PC-3 (cell line): ENCODE results near the gene LTA. TPM values are rescaled to one million over a fixed set of nuclear protein-coding genes. Genes with fewer than 3 reads are reported as not detected.

Experiments
- ATAC-seq: fragments of 200-7000 bp; cut with Tn5 transposase; 2 replicates; pipeline ENCODE4 v1.9.1; 2020; ENCODE audit warnings: mild to moderate bottlenecking, moderate library complexity
- BruUV-seq: library from RNA; stranded (reverse); fragments of 400-500 nt; replicated peaks from 2 replicates; lab custom pipeline; 2021; lab: Mats Ljungman, UMichigan
- CTCF ChIA-PET: fragments of 300-600 bp; sonication (Branson Sonifier 250); formaldehyde crosslinking; loops from one replicate; lab custom pipeline; 2022; ENCODE audit warnings: antibody characterized with exemption; lab: Charles Lee
- POLR2A ChIA-PET: fragments of 300-600 bp; sonication (Branson Sonifier 250); formaldehyde crosslinking; loops from one replicate; lab custom pipeline; 2022; ENCODE audit warnings: antibody characterized with exemption; ENCODE audit not compliant: unreplicated experiment; lab: Charles Lee
- DNase-seq: peaks from one replicate; pipeline ENCODE4 v3.0.0-alpha.2; 2015
- H2AFZ ChIP-seq: fragments of 300-600 bp; sonication (generic); 2 replicates; pipeline ENCODE4 v1.6.0; 2016; ENCODE audit warnings: antibody characterized with exemption, low read length
- H3F3A ChIP-seq: fragments of 300-600 bp; sonication (generic); one replicate; pipeline ENCODE4 v1.6.0; 2017; ENCODE audit warnings: antibody characterized with exemption, low read length, control low read depth, mild to moderate bottlenecking; ENCODE audit not compliant: unreplicated experiment
- H3K27ac ChIP-seq: fragments of 300-600 bp; sonication (generic); 2 replicates; pipeline ENCODE4 v1.5.1; 2016; ENCODE audit warnings: mild to moderate bottlenecking, low read length
- H3K27me3 ChIP-seq: fragments of 300-600 bp; sonication (generic); 2 replicates; pipeline ENCODE4 v1.6.1; 2016; ENCODE audit warnings: low read length, mixed read lengths
- H3K36me3 ChIP-seq: fragments of 300-600 bp; sonication (generic); 2 replicates; pipeline ENCODE4 v1.6.1; 2016; ENCODE audit warnings: low read depth, mixed run types, low read length, mixed read lengths
- H3K4me1 ChIP-seq: fragments of 300-600 bp; sonication (generic); 2 replicates; pipeline ENCODE4 v1.5.1; 2016; ENCODE audit warnings: low read length; ENCODE audit not compliant: insufficient read depth
- H3K4me2 ChIP-seq: fragments of 300-600 bp; sonication (generic); 2 replicates; pipeline ENCODE4 v1.6.0; 2016; ENCODE audit warnings: low read length
- H3K4me3 ChIP-seq: fragments of 300-600 bp; sonication (generic); 2 replicates; pipeline ENCODE4 v1.5.1; 2016; ENCODE audit warnings: mild to moderate bottlenecking, low read length, mixed read lengths
- H3K79me2 ChIP-seq: fragments of 300-600 bp; sonication (generic); 2 replicates; pipeline ENCODE4 v1.6.1; 2017; ENCODE audit warnings: low read length, mixed read lengths
- H3K9ac ChIP-seq: fragments of 300-600 bp; sonication (generic); 2 replicates; pipeline ENCODE4 v1.6.0; 2016; ENCODE audit warnings: mild to moderate bottlenecking, low read length
- H3K9me2 ChIP-seq: fragments of 300-600 bp; sonication (generic); replicated peaks from 2 replicates; pipeline ENCODE4 v1.6.1; 2016; ENCODE audit warnings: mixed run types, low read length, mixed read lengths
- H3K9me3 ChIP-seq: fragments of 300-600 bp; sonication (generic); 2 replicates; pipeline ENCODE4 v1.6.1; 2016; ENCODE audit warnings: low read length, mixed read lengths
- H4K20me1 ChIP-seq: fragments of 300-600 bp; sonication (generic); 2 replicates; pipeline ENCODE4 v1.6.1; 2016; ENCODE audit warnings: low read length, mixed read lengths
- CTCF ChIP-seq: fragments of 300-600 bp; sonication (generic); conservative IDR thresholded peaks from 2 replicates; pipeline ENCODE4 v1.5.1; 2017; ENCODE audit warnings: antibody characterized with exemption, low read depth, mild to moderate bottlenecking, low read length
- EZH2 ChIP-seq: fragments of 300-600 bp; sonication (generic); IDR thresholded peaks from one replicate; pipeline ENCODE4 v1.6.1; 2017; ENCODE audit warnings: antibody characterized with exemption, mild to moderate bottlenecking, low read length; ENCODE audit not compliant: unreplicated experiment
- EZH2phosphoT487 ChIP-seq: fragments of 300-600 bp; sonication (generic); IDR thresholded peaks from 2 replicates; pipeline ENCODE4 v1.6.1; 2018; ENCODE audit warnings: mild to moderate bottlenecking, antibody characterized with exemption, low read length, borderline replicate concordance
- intact Hi-C: fragments of 100-400 bp; cut with micrococcal nuclease; formaldehyde crosslinking; loops from 2 replicates; pipeline ENCODE4 v1.9.0; 2023
- total RNA-seq: library from RNA; depleted of rRNA; stranded (reverse); fragments of >200 nt; gene quantifications from 2 replicates; pipeline ENCODE4 v1.2.3, GENCODE V29; 2014

The LTA gene
- total RNA-seq, 1 experiment from 2014 or later, result not detected

- Histone ChIP-seq H3K4me1 (peaks cover 11% of the 10 kb centered on the region; the same call in 1 of the 2 replicates), H2AFZ (peak within 1 kb of the TSS; percentile 99), H3K4me2 (peak within 1 kb of the TSS; percentile 99), H3K27ac (no peak within 1 kb of the TSS), H3K27me3 (no peaks in the 10 kb centered on the region), H4K20me1 (no peaks in the 10 kb centered on the region), H3K9ac (peak within 1 kb of the TSS; percentile 64), H3K9me2 (no peaks in the 10 kb centered on the region), H3F3A (no peaks in the 10 kb centered on the region), H3K4me3 (peak within 1 kb of the TSS; percentile 83), H3K9me3 (no peaks in the 10 kb centered on the region), H3K79me2 (no peaks in the 10 kb centered on the region), H3K36me3 (no peaks in the 10 kb centered on the region)
- no peak for TF ChIP-seq EZH2phosphoT487
- TF ChIP-seq CTCF, result no peak
- no peak for TF ChIP-seq EZH2
- POLR2A ChIA-PET, result interaction anchor here (0.5 kb wide), 1 partner anchor 313 kb away, joined by 4 read pairs; no protein-coding TSS in a partner anchor
- no peak for ATAC-seq
- BruUV-seq, result no TSS peak
- intact Hi-C loops, result no loop called here
- CTCF ChIA-PET, result interaction anchor here (0.6 kb wide), 1 partner anchor 147 kb away, joined by 3 read pairs; no protein-coding TSS in a partner anchor
- no peak for DNase-seq
Observed at GRCh38 chr6:31582230-31582643, 10.1 kb downstream of the LTA start, which contains the start of gene LTB. TSS of gene LTB (minus strand) at chr6:31582424. CDS start at chr6:31582417, 7 bp downstream.

- H4K20me1 ChIP-seq, result no peaks in the 10 kb centered on the region
- no TSS peak for BruUV-seq
- H3K4me3 ChIP-seq, result no peak overlapping the region
- no peak overlapping the region for H3K27ac ChIP-seq
- ATAC-seq (no peak), DNase-seq (peak; percentile 31)
- ChIA-PET CTCF (interaction anchor here (0.6 kb wide), 1 partner anchor 78 kb away, joined by 3 read pairs; no protein-coding TSS in a partner anchor), POLR2A (no interaction called here)
- no peaks in the 10 kb centered on the region for H3K36me3 ChIP-seq
- no peaks in the 10 kb centered on the region for H3F3A ChIP-seq
- no peak overlapping the region for H2AFZ ChIP-seq
- no peaks in the 10 kb centered on the region for H3K27me3 ChIP-seq
- peaks cover 4% of the 10 kb centered on the region; the same call in 1 of the 2 replicates for H3K4me1 ChIP-seq
- no peak for TF ChIP-seq EZH2
- peak; percentile 57 for TF ChIP-seq CTCF
- no peak for TF ChIP-seq EZH2phosphoT487
- intact Hi-C loops, result no loop called here
- H3K9me2 ChIP-seq, result no peaks in the 10 kb centered on the region
- no peak overlapping the region for H3K9ac ChIP-seq
- H3K79me2 ChIP-seq, result no peaks in the 10 kb centered on the region
- no peak overlapping the region for H3K4me2 ChIP-seq
- no peaks in the 10 kb centered on the region for H3K9me3 ChIP-seq
Observed at GRCh38 chr6:31585491-31585890, 13.4 kb downstream of the LTA start.

- Histone ChIP-seq H3K4me1 (peaks cover 4% of the 10 kb centered on the region; the same call in 1 of the 2 replicates), H4K20me1 (no peaks in the 10 kb centered on the region), H3K9me3 (no peaks in the 10 kb centered on the region), H3K36me3 (no peaks in the 10 kb centered on the region), H2AFZ (no peak within 1 kb of the TSS), H3F3A (no peaks in the 10 kb centered on the region), H3K27me3 (no peaks in the 10 kb centered on the region), H3K4me3 (no peak within 1 kb of the TSS), H3K9ac (no peak within 1 kb of the TSS), H3K4me2 (no peak within 1 kb of the TSS), H3K9me2 (no peaks in the 10 kb centered on the region), H3K27ac (no peak within 1 kb of the TSS), H3K79me2 (no peaks in the 10 kb centered on the region)
- DNase-seq, result no peak
- ChIA-PET POLR2A (no interaction called here), CTCF (no interaction called here)
- TF ChIP-seq EZH2phosphoT487, result no peak
- no peak for TF ChIP-seq CTCF
- TF ChIP-seq EZH2, result no peak
- intact Hi-C loops, result no loop called here
- no TSS peak for BruUV-seq
- ATAC-seq, result no peak
Observed at GRCh38 chr6:31586008-31586407, 13.9 kb downstream of the LTA start, which contains the start of gene LST1. TSS of gene LST1 (plus strand) at chr6:31586277. CDS start at chr6:31587300, 1,023 bp downstream.
